Astrocyte (in vitro differentiated cells and primary cell): ENCODE results near the gene AHR.

Experiments used
- CTCF ChIP-seq: IDR thresholded peaks from 2 replicates; pipeline ENCODE4 v1.5.1; 2011; ENCODE audit warnings: low read depth, mild to moderate bottlenecking, inconsistent platforms, low read length, moderate library complexity; ENCODE audit not compliant: insufficient read depth
- EZH2 ChIP-seq: IDR thresholded peaks from 2 replicates; pipeline ENCODE4 v1.6.1; 2012; ENCODE audit warnings: mild to moderate bottlenecking, low read length, inconsistent platforms; ENCODE audit not compliant: insufficient read depth

DNA sequence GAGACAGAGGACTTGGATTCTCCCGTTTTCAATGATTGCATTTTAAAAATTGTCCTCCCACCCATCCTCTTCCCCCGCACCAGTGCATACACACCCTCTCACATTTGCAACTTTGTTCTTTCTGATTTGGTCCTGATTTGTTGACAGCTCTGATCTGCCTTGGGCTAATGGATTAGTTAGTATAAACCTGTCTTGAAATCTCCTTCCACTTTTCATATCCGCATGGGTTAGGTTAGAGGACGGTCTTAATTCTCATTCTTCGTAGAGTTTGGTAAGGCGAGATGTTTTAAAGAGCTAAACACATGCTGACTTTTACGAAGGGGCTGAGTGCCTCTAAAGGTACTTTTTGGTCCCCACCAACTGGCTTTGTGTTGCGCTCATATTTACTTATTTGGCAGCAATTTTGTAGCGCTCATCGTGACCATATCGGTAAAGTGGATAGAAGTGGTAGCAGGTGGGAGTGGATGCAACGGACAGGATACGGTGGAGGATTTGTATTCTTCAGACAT, 1.1 kb downstream of the AHR start:
- TF ChIP-seq CTCF (no peak), EZH2 (no peak)
